Superior temporal gyrus (tissue), 1 donor: ENCODE data around the gene CEP20.
"Not testable (repeated sequence)": the region's sequence is repeated elsewhere in the genome, so short reads cannot be mapped to it uniquely, and the experiment has no call there.

Experiments used
- DNase-seq: peaks from one replicate; pipeline ENCODE4 v3.0.0-alpha.2; 2016; ENCODE audit errors: extremely low spot score

Gene CEP20

GRCh38 chr16:15858921-15859668, 29.3 kb downstream of the CEP20 start:
- DNase-seq = no peak

- DNase-seq = no peak
These were observed 30.5 kb downstream of the CEP20 start for GRCh38 chr16:15857724-15858560.

- DNase-seq = no peak
These were observed 31.3 kb downstream of the CEP20 start, which contains the start of gene MYH11 for GRCh38 chr16:15856901-15857698. Gene MYH11 (minus strand): TSS chr16:15857028. CDS start chr16:15838252, 18,776 bp downstream.

- DNase-seq = no peak
These were observed 32.2 kb downstream of the CEP20 start for GRCh38 chr16:15856182-15856581.

- no peak for DNase-seq
These were observed 32.7 kb downstream of the CEP20 start for GRCh38 chr16:15855704-15856003.

- no peak for DNase-seq
These were observed 33.3 kb downstream of the CEP20 start for GRCh38 chr16:15854906-15855703.

GRCh38 chr16:15854061-15854460, 34.3 kb downstream of the CEP20 start:
- no peak for DNase-seq

GRCh38 chr16:15853021-15853420, 35.4 kb downstream of the CEP20 start:
- no peak for DNase-seq

GRCh38 chr16:15850555-15850954, 37.8 kb downstream of the CEP20 start:
- DNase-seq = not testable (repeated sequence)

GRCh38 chr16:15849209-15849981, 39.0 kb downstream of the CEP20 start:
- no peak for DNase-seq

GRCh38 chr16:15847611-15848175, 40.7 kb downstream of the CEP20 start:
- DNase-seq = no peak

- DNase-seq = no peak
These were observed 41.9 kb downstream of the CEP20 start for GRCh38 chr16:15846510-15846909.

GRCh38 chr16:15843635-15844279, 44.6 kb downstream of the CEP20 start:
- no peak for DNase-seq

- DNase-seq = not testable (repeated sequence)
These were observed 49.2 kb downstream of the CEP20 start for GRCh38 chr16:15839204-15839603.

GRCh38 chr16:15837761-15838160, 50.6 kb downstream of the CEP20 start:
- no peak for DNase-seq

GRCh38 chr16:15836965-15837611, 51.3 kb downstream of the CEP20 start:
- no peak for DNase-seq

GRCh38 chr16:15836074-15836473, 52.3 kb downstream of the CEP20 start:
- DNase-seq = no peak

GRCh38 chr16:15835136-15835878, 53.1 kb downstream of the CEP20 start:
- no peak for DNase-seq

- DNase-seq = no peak
These were observed 53.9 kb downstream of the CEP20 start for GRCh38 chr16:15834502-15834901.
